Stimulated activated CD4-positive, alpha-beta T cell treated with anti-CD3 and anti-CD28 coated beads, Interleukin-4, amount 100 ng/mL, for 1 hour (primary cell): ENCODE data around the gene PARP11.
"Not testable (repeated sequence)": the region's sequence is repeated elsewhere in the genome, so short reads cannot be mapped to it uniquely, and the experiment has no call there.

Experiments used
- DNase-seq: peaks from one replicate; pipeline ENCODE4 v3.0.0-alpha.2; 2020

Gene PARP11

GRCh38 chr12:3882406-3882805 is 9.2 kb upstream of the PARP11 start:
- no peak for DNase-seq

GRCh38 chr12:3881281-3881950 is 8.2 kb upstream of the PARP11 start:
- DNase-seq: no peak

- no peak for DNase-seq
Measured at GRCh38 chr12:3879846-3880245, 6.6 kb upstream of the PARP11 start.

- no peak for DNase-seq
Measured at GRCh38 chr12:3871356-3871755, 1.8 kb downstream of the PARP11 start.

- DNase-seq: no peak
Measured at GRCh38 chr12:3869865-3870264, 3.3 kb downstream of the PARP11 start.

GRCh38 chr12:3869433-3869832 is 3.8 kb downstream of the PARP11 start:
- DNase-seq: no peak

- no peak for DNase-seq
Measured at GRCh38 chr12:3863756-3864155, 9.4 kb downstream of the PARP11 start.

GRCh38 chr12:3842517-3842916 is 30.7 kb downstream of the PARP11 start:
- no peak for DNase-seq

- DNase-seq: no peak
Measured at GRCh38 chr12:3841783-3842182, 31.4 kb downstream of the PARP11 start.

GRCh38 chr12:3840833-3841232 is 32.4 kb downstream of the PARP11 start:
- DNase-seq: not testable (repeated sequence)

- DNase-seq: not testable (repeated sequence)
Measured at GRCh38 chr12:3839745-3840144, 33.5 kb downstream of the PARP11 start.

- DNase-seq: peak; percentile 46
Measured at GRCh38 chr12:3838701-3839548, 34.3 kb downstream of the PARP11 start.

GRCh38 chr12:3838076-3838475 is 35.1 kb downstream of the PARP11 start:
- no peak for DNase-seq

GRCh38 chr12:3837049-3837448 is 36.1 kb downstream of the PARP11 start:
- DNase-seq: no peak

- DNase-seq: no peak
Measured at GRCh38 chr12:3836641-3837040, 36.6 kb downstream of the PARP11 start.

- DNase-seq: no peak
Measured at GRCh38 chr12:3835914-3836313, 37.3 kb downstream of the PARP11 start.

- no peak for DNase-seq
Measured at GRCh38 chr12:3834774-3835173, 38.4 kb downstream of the PARP11 start.

- no peak for DNase-seq
Measured at GRCh38 chr12:3833670-3834310, 39.4 kb downstream of the PARP11 start.

- DNase-seq: no peak
Measured at GRCh38 chr12:3832738-3833137, 40.5 kb downstream of the PARP11 start.

- DNase-seq: no peak
Measured at GRCh38 chr12:3828888-3829287, 44.3 kb downstream of the PARP11 start.

- DNase-seq: no peak
Measured at GRCh38 chr12:3827301-3828000, 45.7 kb downstream of the PARP11 start.

- no peak for DNase-seq
Measured at GRCh38 chr12:3821441-3821840, 51.8 kb downstream of the PARP11 start.

- DNase-seq: no peak
Measured at GRCh38 chr12:3820122-3820521, 53.1 kb downstream of the PARP11 start.
